ENCODE results near the gene CFAP46.

DNA sequence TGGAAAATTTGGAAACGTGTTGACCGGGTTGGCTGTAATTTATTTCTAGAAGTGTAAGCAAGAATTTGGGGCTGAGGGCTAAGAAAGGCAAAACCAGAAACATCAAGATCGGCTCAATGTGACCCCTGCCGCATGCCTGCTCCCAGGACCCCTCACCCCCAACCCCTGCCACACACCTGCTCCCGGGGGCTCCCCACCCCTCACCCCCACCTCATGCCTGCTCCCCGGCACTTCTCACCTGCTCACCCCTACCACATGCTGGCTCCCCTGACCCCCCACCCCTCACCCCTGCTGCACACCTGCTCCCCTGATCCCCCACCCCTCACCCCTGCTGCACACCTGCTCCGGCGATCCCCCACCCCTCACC is 19.0 kb upstream of the CFAP46 start:
- TF ChIP-seq, protein P1, sequence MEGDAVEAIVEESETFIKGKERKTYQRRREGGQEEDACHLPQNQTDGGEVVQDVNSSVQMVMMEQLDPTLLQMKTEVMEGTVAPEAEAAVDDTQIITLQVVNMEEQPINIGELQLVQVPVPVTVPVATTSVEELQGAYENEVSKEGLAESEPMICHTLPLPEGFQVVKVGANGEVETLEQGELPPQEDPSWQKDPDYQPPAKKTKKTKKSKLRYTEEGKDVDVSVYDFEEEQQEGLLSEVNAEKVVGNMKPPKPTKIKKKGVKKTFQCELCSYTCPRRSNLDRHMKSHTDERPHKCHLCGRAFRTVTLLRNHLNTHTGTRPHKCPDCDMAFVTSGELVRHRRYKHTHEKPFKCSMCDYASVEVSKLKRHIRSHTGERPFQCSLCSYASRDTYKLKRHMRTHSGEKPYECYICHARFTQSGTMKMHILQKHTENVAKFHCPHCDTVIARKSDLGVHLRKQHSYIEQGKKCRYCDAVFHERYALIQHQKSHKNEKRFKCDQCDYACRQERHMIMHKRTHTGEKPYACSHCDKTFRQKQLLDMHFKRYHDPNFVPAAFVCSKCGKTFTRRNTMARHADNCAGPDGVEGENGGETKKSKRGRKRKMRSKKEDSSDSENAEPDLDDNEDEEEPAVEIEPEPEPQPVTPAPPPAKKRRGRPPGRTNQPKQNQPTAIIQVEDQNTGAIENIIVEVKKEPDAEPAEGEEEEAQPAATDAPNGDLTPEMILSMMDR (IDR thresholded peaks at IDR 0.05; ENCODE audit: borderline replicate concordance, extremely low read depth, low read length, poor library complexity, severe bottlenecking), result no peak
- no peak for TF ChIP-seq EZH2 (IDR thresholded peaks at IDR 0.05; ENCODE audit: borderline replicate concordance, low read depth, low read length, severe bottlenecking)
